HG03097 (cell line): ENCODE data around the gene MROH2A.
"Not testable (repeated sequence)": the region's sequence is repeated elsewhere in the genome, so short reads cannot be mapped to it uniquely, and the experiment has no call there.

ENCODE experiments used
- ATAC-seq: cut with Tn5 transposase; IDR thresholded peaks from one replicate; pipeline ENCODE4 v1.9.1; 2021; ENCODE audit not compliant: unreplicated experiment, low FRiP score

Gene MROH2A

GRCh38 chr2:233778030-233778429, at the start of gene MROH2A:
Gene MROH2A (plus strand): TSS chr2:233778330. CDS start chr2:233779359, 1,029 bp downstream.
- no peak for ATAC-seq

GRCh38 chr2:233728723-233729301, 49.3 kb upstream of the MROH2A start, which contains the start of gene UGT1A3:
Gene UGT1A3 (plus strand): TSS chr2:233729042. CDS start chr2:233729127, 85 bp downstream.
- no peak for ATAC-seq

- not testable (repeated sequence) for ATAC-seq
Measured at GRCh38 chr2:233736868-233737653, 41.1 kb upstream of the MROH2A start.

- no peak for ATAC-seq
Measured at GRCh38 chr2:233740870-233741269, 37.3 kb upstream of the MROH2A start.

- no peak for ATAC-seq
Measured at GRCh38 chr2:233743464-233744259, 34.5 kb upstream of the MROH2A start.

GRCh38 chr2:233745073-233745755, 32.9 kb upstream of the MROH2A start:
- no peak for ATAC-seq

GRCh38 chr2:233745838-233746237, 32.3 kb upstream of the MROH2A start:
- not testable (repeated sequence) for ATAC-seq

- no peak for ATAC-seq
Measured at GRCh38 chr2:233746475-233747282, 31.5 kb upstream of the MROH2A start.

GRCh38 chr2:233747283-233747544, 30.9 kb upstream of the MROH2A start:
- no peak for ATAC-seq

- ATAC-seq, result not testable (repeated sequence)
Measured at GRCh38 chr2:233750689-233751088, 27.4 kb upstream of the MROH2A start.

GRCh38 chr2:233751212-233752009, 26.7 kb upstream of the MROH2A start:
- ATAC-seq, result not testable (repeated sequence)

GRCh38 chr2:233754872-233755611, 23.1 kb upstream of the MROH2A start:
- no peak for ATAC-seq

GRCh38 chr2:233756429-233757081, 21.6 kb upstream of the MROH2A start:
- no peak for ATAC-seq

- no peak for ATAC-seq
Measured at GRCh38 chr2:233758141-233758540, 20.0 kb upstream of the MROH2A start.

- no peak for ATAC-seq
Measured at GRCh38 chr2:233758849-233759248, 19.3 kb upstream of the MROH2A start.

- no peak for ATAC-seq
Measured at GRCh38 chr2:233760043-233760442, 18.1 kb upstream of the MROH2A start, which contains the start of gene UGT1A1. Gene UGT1A1 (plus strand): TSS chr2:233760270. CDS start chr2:233760288, 18 bp downstream.

GRCh38 chr2:233761040-233761769, 16.9 kb upstream of the MROH2A start:
- no peak for ATAC-seq
